OCI-LY7 (cell line): ENCODE measurements around the gene GRIN2C. TPM values are rescaled to one million over a fixed set of nuclear protein-coding genes. Genes with fewer than 3 reads are reported as not detected.

Experiments used
- BruUV-seq: library from RNA; stranded (reverse); fragments of 400-500 nt; replicated peaks from 2 replicates; lab custom pipeline; 2021; lab: Mats Ljungman, UMichigan
- CTCF ChIA-PET: fragments of 300-600 bp; sonication (Branson Sonifier 250); formaldehyde crosslinking; loops from one replicate; lab custom pipeline; 2022; ENCODE audit warnings: antibody characterized with exemption; ENCODE audit not compliant: unreplicated experiment; lab: Charles Lee
- POLR2A ChIA-PET: fragments of 300-600 bp; sonication (Branson Sonifier 250); formaldehyde crosslinking; loops from one replicate; lab custom pipeline; 2022; ENCODE audit warnings: antibody characterized with exemption; lab: Charles Lee
- DNase-seq: peaks from one replicate; pipeline ENCODE4 v3.0.0-alpha.2; 2015; ENCODE audit warnings: low spot score
- H2AFZ ChIP-seq: fragments of 200-600 bp; sonication (generic), shearing (Covaris generic); 2 replicates; pipeline ENCODE4 v1.6.1; 2014; ENCODE audit warnings: mild to moderate bottlenecking, antibody characterized with exemption, low read length, moderate library complexity
- H3K27ac ChIP-seq: fragments of 200-600 bp; sonication (generic); 2 replicates; pipeline ENCODE4 v1.5.1; 2014; ENCODE audit warnings: mixed run types, low read depth, mild to moderate bottlenecking, moderate library complexity, low read length, inconsistent platforms; ENCODE audit not compliant: poor library complexity, severe bottlenecking
- H3K36me3 ChIP-seq: fragments of 200-600 bp; sonication (generic); 2 replicates; pipeline ENCODE4 v1.6.1; 2014; ENCODE audit warnings: mild to moderate bottlenecking, antibody characterized with exemption, low read length, moderate library complexity, mixed read lengths; ENCODE audit not compliant: insufficient read depth
- H3K4me1 ChIP-seq: fragments of 200-600 bp; sonication (generic); 2 replicates; pipeline ENCODE4 v1.5.1; 2014; ENCODE audit warnings: mild to moderate bottlenecking, low read length; ENCODE audit not compliant: insufficient read depth, poor library complexity, severe bottlenecking
- H3K4me2 ChIP-seq: fragments of 200-600 bp; sonication (generic); 2 replicates; pipeline ENCODE4 v1.6.1; 2014; ENCODE audit warnings: mild to moderate bottlenecking, low read length
- H3K4me3 ChIP-seq: fragments of 200-600 bp; sonication (generic); 2 replicates; pipeline ENCODE4 v1.5.1; 2014; ENCODE audit warnings: mild to moderate bottlenecking, low read depth, low read length; ENCODE audit not compliant: poor library complexity, severe bottlenecking
- H3K79me2 ChIP-seq: fragments of 200-600 bp; sonication (generic); 2 replicates; pipeline ENCODE4 v1.6.1; 2016; ENCODE audit warnings: low read depth, mild to moderate bottlenecking, low read length, moderate library complexity, mixed read lengths; ENCODE audit not compliant: insufficient read depth
- H3K9me2 ChIP-seq: fragments of 200-600 bp; sonication (generic); 2 replicates; pipeline ENCODE4 v1.6.1; 2016; ENCODE audit warnings: mild to moderate bottlenecking, low read length, mixed read lengths; ENCODE audit not compliant: insufficient read depth
- H3K9me3 ChIP-seq: fragments of 200-600 bp; sonication (generic); 2 replicates; pipeline ENCODE4 v1.6.1; 2014; ENCODE audit warnings: mild to moderate bottlenecking, mixed run types, low read length, mixed read lengths
- H4K20me1 ChIP-seq: fragments of 200-600 bp; sonication (generic); 2 replicates; pipeline ENCODE4 v1.6.1; 2014; ENCODE audit warnings: mild to moderate bottlenecking, antibody characterized with exemption, low read length, moderate library complexity, mixed read lengths; ENCODE audit not compliant: insufficient read depth
- CTCF ChIP-seq: fragments of 200-600 bp; sonication (generic); conservative IDR thresholded peaks from 2 replicates; pipeline ENCODE4 v1.5.1; 2014; ENCODE audit warnings: mild to moderate bottlenecking, antibody characterized with exemption, low read length, moderate library complexity, mixed read lengths
- EZH2phosphoT487 ChIP-seq: fragments of 200-600 bp; sonication (generic); IDR thresholded peaks from 2 replicates; pipeline ENCODE4 v1.6.1; 2018; ENCODE audit warnings: low read depth, borderline replicate concordance, mild to moderate bottlenecking, mixed run types, antibody characterized with exemption, low read length, moderate library complexity, mixed read lengths
- intact Hi-C: fragments of 100-400 bp; cut with micrococcal nuclease; formaldehyde crosslinking; loops from one replicate; pipeline ENCODE4 v1.10.0; 2022; ENCODE audit not compliant: unreplicated experiment
- total RNA-seq, 2 experiments: library from RNA; depleted of rRNA in 1 of 2; stranded (reverse); fragments of >200 nt in 1 of 2; shearing (Covaris generic) in 1 of 2; gene quantifications; 2 replicates each; pipeline ENCODE4 v1.2.3, GENCODE V29; 2014 to 2022

Gene GRIN2C
- total RNA-seq, 2 experiments from 2014 or later, result 0.22 to 0.61 TPM

GRCh38 chr17:74808714-74809430 is 50.8 kb downstream of the GRIN2C start:
- ChIA-PET CTCF (no interaction called here), POLR2A (no interaction called here)
- H3K36me3 ChIP-seq, result no peaks in the 10 kb centered on the region
- no peak for DNase-seq
- no peaks in the 10 kb centered on the region for H3K9me2 ChIP-seq
- H3K4me2 ChIP-seq, result no peak overlapping the region
- no peak overlapping the region for H3K27ac ChIP-seq
- no peak overlapping the region for H3K4me3 ChIP-seq
- BruUV-seq, result no TSS peak
- H3K4me1 ChIP-seq, result no peaks in the 10 kb centered on the region
- no peak overlapping the region for H2AFZ ChIP-seq
- intact Hi-C loops, result no loop called here
- H4K20me1 ChIP-seq, result no peaks in the 10 kb centered on the region
- no peaks in the 10 kb centered on the region for H3K9me3 ChIP-seq
- TF ChIP-seq CTCF (no peak), EZH2phosphoT487 (no peak)
- no peaks in the 10 kb centered on the region for H3K79me2 ChIP-seq

GRCh38 chr17:74807925-74808324 is 51.8 kb downstream of the GRIN2C start:
- H4K20me1 ChIP-seq, result no peaks in the 10 kb centered on the region
- no TSS peak for BruUV-seq
- no peak overlapping the region for H3K4me3 ChIP-seq
- no peak overlapping the region for H2AFZ ChIP-seq
- H3K9me2 ChIP-seq, result no peaks in the 10 kb centered on the region
- ChIA-PET CTCF (interaction anchor here (1.0 kb wide), 1 partner anchor 25 kb away, joined by 3 read pairs; no protein-coding TSS in a partner anchor), POLR2A (no interaction called here)
- H3K4me1 ChIP-seq, result no peaks in the 10 kb centered on the region
- no peak overlapping the region for H3K4me2 ChIP-seq
- no peak overlapping the region for H3K27ac ChIP-seq
- no peaks in the 10 kb centered on the region for H3K79me2 ChIP-seq
- no peak for TF ChIP-seq EZH2phosphoT487
- TF ChIP-seq CTCF, result no peak
- H3K9me3 ChIP-seq, result no peaks in the 10 kb centered on the region
- H3K36me3 ChIP-seq, result no peaks in the 10 kb centered on the region
- DNase-seq, result no peak
- intact Hi-C loops, result no loop called here

- Histone ChIP-seq H3K79me2 (no peaks in the 10 kb centered on the region), H3K27ac (no peak overlapping the region), H3K4me3 (no peak overlapping the region), H3K9me2 (no peaks in the 10 kb centered on the region), H3K4me1 (no peaks in the 10 kb centered on the region), H3K4me2 (no peak overlapping the region), H3K36me3 (no peaks in the 10 kb centered on the region), H3K9me3 (no peaks in the 10 kb centered on the region), H4K20me1 (no peaks in the 10 kb centered on the region), H2AFZ (no peak overlapping the region)
- DNase-seq, result no peak
- CTCF ChIA-PET, result interaction anchor here (0.5 to 1.0 kb wide), 3 partner anchors 25 to 1853 kb away, joined by 3 to 5 read pairs (median 3); no protein-coding TSS in a partner anchor
- POLR2A ChIA-PET, result interaction anchor here (1.1 kb wide), 1 partner anchor 15 kb away, joined by 3 read pairs; no protein-coding TSS in a partner anchor
- TF ChIP-seq EZH2phosphoT487 (no peak), CTCF (no peak)
- no TSS peak for BruUV-seq
- intact Hi-C loops, result no loop called here
Observed at GRCh38 chr17:74807441-74807840, 52.2 kb downstream of the GRIN2C start.
